Large intestine (tissue), 3 donors: Measurements from ENCODE around the gene RAC3. TPM values are rescaled to one million over a fixed set of nuclear protein-coding genes. Genes with fewer than 3 reads are reported as not detected.
A peak's percentile ranks its signal among the peaks of the same experiment; 100 is the strongest.

Experiments
- DNase-seq, 2 donors: peaks; one replicate each; pipeline versions ENCODE4 v3.0.0 to v3.0.0-alpha.2; 2013
- H3K27ac ChIP-seq: one replicate; pipeline ENCODE4 v1.5.1; 2013; ENCODE audit warnings: low read length
- H3K27me3 ChIP-seq: 2 replicates; pipeline ENCODE4 v1.6.1; 2013; ENCODE audit warnings: low read length; ENCODE audit not compliant: control insufficient read depth, insufficient read depth
- H3K36me3 ChIP-seq: 2 replicates; pipeline ENCODE4 v1.6.1; 2013; ENCODE audit warnings: low read length; ENCODE audit not compliant: control insufficient read depth, insufficient read depth
- H3K4me1 ChIP-seq: one replicate; pipeline ENCODE4 v1.6.1; 2013; ENCODE audit warnings: low read length; ENCODE audit not compliant: control insufficient read depth, insufficient read depth
- H3K4me3 ChIP-seq: one replicate; pipeline ENCODE4 v1.5.1; 2013; ENCODE audit warnings: low read length
- H3K9me3 ChIP-seq: one replicate; pipeline ENCODE4 v1.6.1; 2013; ENCODE audit warnings: mild to moderate bottlenecking, low read depth, low read length, moderate library complexity; ENCODE audit not compliant: control insufficient read depth
- WGBS: methylation state at CpG from one replicate; pipeline ENCODE4 v1.1.5; 2013; ENCODE audit warnings: low lambda C conversion rate; ENCODE audit not compliant: insufficient coverage; 5-methylcytosine and 5-hydroxymethylcytosine counted together
- polyA plus RNA-seq: library from polyadenylated mRNA; unstranded; fragments of 120-200 nt; gene quantifications from one replicate; pipeline ENCODE4 v1.2.1, GENCODE V29; 2013

RAC3 gene
- polyA plus RNA-seq, 1 donor, result 10.1 TPM

GRCh38 chr17:81992306-81993102, 39.0 kb upstream of the RAC3 start:
- Histone ChIP-seq H3K4me1 (peaks cover 18% of the 10 kb centered on the region), H3K27ac (peak overlapping the region; percentile 60), H3K36me3 (peaks cover 22% of the 10 kb centered on the region), H3K4me3 (no peak overlapping the region), H3K9me3 (peaks cover 7% of the 10 kb centered on the region), H3K27me3 (no peaks in the 10 kb centered on the region)
- WGBS, result no CpG with 5 or more reads among the region's 31 CpGs
- DNase-seq, result no peak

- H3K4me3 ChIP-seq, result no peak overlapping the region
- H3K4me1 ChIP-seq, result peaks cover 18% of the 10 kb centered on the region
- H3K27ac ChIP-seq, result no peak overlapping the region
- H3K27me3 ChIP-seq, result no peaks in the 10 kb centered on the region
- DNase-seq, result no peak
- peaks cover 7% of the 10 kb centered on the region for H3K9me3 ChIP-seq
- H3K36me3 ChIP-seq, result peaks cover 26% of the 10 kb centered on the region
- no CpG with 5 or more reads among the region's 37 CpGs for WGBS
These were observed 37.5 kb upstream of the RAC3 start for GRCh38 chr17:81993729-81994592.

- Histone ChIP-seq H3K4me3 (no peak overlapping the region), H3K27me3 (no peaks in the 10 kb centered on the region), H3K4me1 (peaks cover 18% of the 10 kb centered on the region), H3K36me3 (peaks cover 25% of the 10 kb centered on the region), H3K27ac (no peak overlapping the region), H3K9me3 (peaks cover 7% of the 10 kb centered on the region)
- no peak for DNase-seq
- whole genome bisulfite sequencing, result 75% methylated on average over 2 of the region's 39 CpGs
These were observed 36.6 kb upstream of the RAC3 start for GRCh38 chr17:81994593-81995462.

DNA sequence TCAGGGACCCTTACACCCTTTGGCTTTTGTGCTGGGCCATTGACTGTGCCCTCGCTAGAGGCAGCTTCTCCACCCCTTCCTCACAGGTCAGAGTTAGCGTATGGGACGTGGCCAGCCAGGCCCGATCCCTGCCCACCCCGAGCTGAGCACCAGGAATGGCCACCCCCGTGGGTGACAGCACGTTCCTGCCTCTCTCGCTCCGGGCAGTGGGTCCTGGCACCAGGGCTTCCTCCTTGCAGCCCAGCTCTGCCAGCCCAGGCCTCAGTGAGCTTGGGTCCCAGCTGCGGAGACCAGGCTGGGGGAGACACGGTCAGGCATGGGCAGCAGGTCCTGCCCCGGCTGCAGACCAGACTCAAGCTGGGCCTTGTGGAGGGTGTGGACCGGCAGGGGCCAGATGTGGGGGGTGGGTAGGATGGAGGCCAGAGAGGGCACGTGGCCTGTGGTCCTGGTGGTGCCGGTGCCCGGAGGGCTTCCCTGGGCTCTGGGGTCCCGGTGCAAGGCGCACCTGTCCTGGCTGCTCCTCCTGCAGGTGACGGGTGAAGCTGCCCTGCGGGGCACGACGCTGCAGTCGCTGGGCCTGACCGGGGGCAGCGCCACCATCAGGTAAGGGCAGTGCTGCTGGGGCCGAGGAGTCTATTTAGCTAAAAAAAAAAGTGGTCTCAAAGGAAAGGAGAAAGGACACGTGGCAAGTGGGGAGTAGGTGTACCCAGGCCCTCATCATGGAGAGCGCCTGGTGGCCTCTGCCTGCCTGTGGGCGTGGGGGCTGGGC, 35.8 kb upstream of the RAC3 start:
- peaks cover 7% of the 10 kb centered on the region for H3K9me3 ChIP-seq
- peaks cover 27% of the 10 kb centered on the region for H3K4me1 ChIP-seq
- no peaks in the 10 kb centered on the region for H3K27me3 ChIP-seq
- peaks cover 25% of the 10 kb centered on the region for H3K36me3 ChIP-seq
- DNase-seq, result no peak
- H3K4me3 ChIP-seq, result no peak overlapping the region
- WGBS, result no CpG with 5 or more reads among the region's 29 CpGs
- no peak overlapping the region for H3K27ac ChIP-seq

DNA sequence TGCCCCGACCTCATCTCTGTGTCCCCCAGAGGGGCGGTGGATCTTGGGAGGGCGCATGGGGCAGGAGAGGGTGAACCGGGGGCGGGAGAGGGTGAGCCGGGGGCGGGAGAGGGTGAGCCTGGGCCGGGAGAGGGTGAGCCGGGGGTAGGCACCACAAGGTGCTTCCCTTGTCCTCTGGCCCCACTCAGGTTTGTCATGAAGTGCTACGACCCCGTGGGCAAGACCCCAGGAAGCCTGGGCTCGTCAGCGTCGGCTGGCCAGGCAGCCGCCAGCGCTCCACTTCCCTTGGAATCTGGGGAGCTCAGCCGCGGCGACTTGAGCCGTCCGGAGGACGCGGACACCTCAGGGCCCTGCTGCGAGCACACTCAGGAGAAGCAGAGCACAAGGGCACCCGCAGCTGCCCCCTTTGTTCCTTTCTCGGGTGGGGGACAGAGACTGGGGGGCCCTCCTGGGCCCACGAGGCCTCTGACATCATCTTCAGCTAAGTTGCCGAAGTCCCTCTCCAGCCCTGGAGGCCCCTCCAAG, 35.2 kb upstream of the RAC3 start:
- Histone ChIP-seq H3K4me1 (peaks cover 30% of the 10 kb centered on the region), H3K27ac (no peak overlapping the region), H3K4me3 (no peak overlapping the region), H3K36me3 (peaks cover 25% of the 10 kb centered on the region), H3K27me3 (no peaks in the 10 kb centered on the region), H3K9me3 (peaks cover 1% of the 10 kb centered on the region)
- no peak for DNase-seq
- WGBS, result 100% methylated on average over 2 of the region's 28 CpGs

- H3K27ac ChIP-seq, result no peak overlapping the region
- peaks cover 30% of the 10 kb centered on the region for H3K4me1 ChIP-seq
- no peak for DNase-seq
- WGBS, result no CpG with 5 or more reads among the region's 30 CpGs
- peaks cover 25% of the 10 kb centered on the region for H3K36me3 ChIP-seq
- no peak overlapping the region for H3K4me3 ChIP-seq
- no peaks in the 10 kb centered on the region for H3K9me3 ChIP-seq
- H3K27me3 ChIP-seq, result no peaks in the 10 kb centered on the region
These were observed 34.6 kb upstream of the RAC3 start for GRCh38 chr17:81996757-81997441.

DNA sequence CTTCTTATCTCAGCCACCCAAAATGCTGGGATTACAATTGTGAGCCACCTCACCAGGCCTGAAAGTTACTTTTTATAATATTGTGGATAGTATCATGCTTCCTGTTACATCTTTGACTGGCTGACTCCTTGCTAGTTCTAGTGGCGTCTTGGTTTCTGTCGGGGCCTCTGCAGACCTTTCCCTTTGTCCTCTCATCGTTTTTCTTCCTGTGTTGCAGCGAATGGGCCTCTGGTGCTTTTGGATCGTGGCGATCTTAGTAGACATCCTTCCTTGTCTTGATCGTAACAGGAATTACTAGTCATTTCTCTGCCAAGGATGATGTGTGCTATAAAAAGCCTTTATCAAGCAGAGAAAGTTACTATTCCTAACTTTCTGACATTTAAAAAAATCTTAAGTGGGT, 33.3 kb upstream of the RAC3 start:
- no peak overlapping the region for H3K27ac ChIP-seq
- peaks cover 25% of the 10 kb centered on the region for H3K36me3 ChIP-seq
- H3K9me3 ChIP-seq, result no peaks in the 10 kb centered on the region
- H3K4me1 ChIP-seq, result peaks cover 21% of the 10 kb centered on the region
- WGBS, result 81% methylated on average over 3 of the region's 7 CpGs
- no peaks in the 10 kb centered on the region for H3K27me3 ChIP-seq
- DNase-seq, result no peak
- H3K4me3 ChIP-seq, result no peak overlapping the region

DNA sequence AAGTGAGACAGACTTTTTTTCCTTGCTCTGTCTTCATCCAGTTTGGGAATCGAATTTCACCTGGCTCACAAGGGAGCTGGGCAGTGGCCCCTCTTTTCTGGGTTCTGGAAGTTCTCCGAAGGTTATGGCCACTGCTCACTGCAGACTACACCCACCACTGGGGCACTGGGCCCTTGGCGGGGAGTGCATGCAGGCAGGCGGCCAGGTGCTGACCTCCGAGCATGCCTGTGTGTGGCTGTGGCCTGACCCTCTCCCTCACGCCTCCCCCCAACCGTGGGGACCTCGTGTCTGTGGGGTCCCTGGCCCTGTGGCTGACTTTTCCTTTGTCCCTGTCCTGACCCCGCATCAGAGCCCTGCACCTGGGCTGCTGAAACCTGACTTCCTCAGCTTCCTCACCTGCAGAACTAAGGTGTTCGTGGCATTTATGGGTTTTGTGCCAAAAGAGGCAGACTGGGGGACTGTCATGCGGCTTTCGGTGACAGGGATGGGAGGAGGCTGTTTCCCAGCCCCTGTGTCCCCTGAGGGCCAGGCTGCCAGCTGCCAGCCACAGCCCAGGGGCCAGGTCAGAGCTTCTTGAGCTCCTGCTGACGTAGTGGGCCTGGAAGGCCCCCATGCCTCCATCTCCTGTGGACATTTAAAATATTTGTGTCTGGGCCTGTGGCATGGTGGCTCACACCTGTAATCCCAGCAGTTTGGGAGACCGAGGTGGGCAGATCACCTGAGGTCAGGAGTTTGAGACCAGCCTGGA, 32.6 kb upstream of the RAC3 start:
- Histone ChIP-seq H3K27me3 (no peaks in the 10 kb centered on the region), H3K4me3 (no peak overlapping the region), H3K36me3 (peaks cover 21% of the 10 kb centered on the region), H3K9me3 (no peaks in the 10 kb centered on the region), H3K27ac (no peak overlapping the region), H3K4me1 (peaks cover 25% of the 10 kb centered on the region)
- no peak for DNase-seq
- WGBS, result no CpG with 5 or more reads among the region's 14 CpGs

DNA sequence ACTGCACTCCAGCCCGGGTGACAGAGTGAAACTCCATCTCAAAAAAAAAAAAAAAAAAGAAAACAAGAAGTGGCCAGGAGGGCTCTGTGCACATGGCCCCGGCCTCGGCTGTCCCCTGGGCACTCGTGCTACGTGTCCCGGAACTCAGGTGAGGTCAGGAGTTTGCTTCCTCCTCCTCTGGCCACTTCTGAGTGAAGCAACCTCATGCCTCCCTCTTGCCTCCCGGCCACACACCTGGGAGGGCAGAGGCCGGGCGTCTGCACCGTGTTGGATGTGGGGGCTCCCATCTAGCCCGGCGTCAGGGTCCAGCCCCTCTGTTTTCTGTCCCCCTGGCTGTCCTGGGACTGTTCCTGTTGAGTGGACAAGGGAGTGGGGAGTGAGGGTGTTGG, 31.9 kb upstream of the RAC3 start:
- H3K27ac ChIP-seq, result no peak overlapping the region
- H3K27me3 ChIP-seq, result no peaks in the 10 kb centered on the region
- H3K4me1 ChIP-seq, result peaks cover 25% of the 10 kb centered on the region
- WGBS, result no CpG with 5 or more reads among the region's 12 CpGs
- no peak for DNase-seq
- H3K36me3 ChIP-seq, result peaks cover 20% of the 10 kb centered on the region
- H3K9me3 ChIP-seq, result no peaks in the 10 kb centered on the region
- H3K4me3 ChIP-seq, result no peak overlapping the region
